MM.1S (cell line): ENCODE results near the gene MAGIX.
A peak's percentile ranks its signal among the peaks of the same experiment; 100 is the strongest.

Experiments used
- DNase-seq: peaks from one replicate; pipeline ENCODE4 v3.0.0-alpha.2; 2015
- H2AFZ ChIP-seq: fragments of 300-600 bp; sonication (generic); 2 replicates; pipeline ENCODE4 v1.6.0; 2016; ENCODE audit warnings: antibody characterized with exemption, low read length
- H3F3A ChIP-seq: fragments of 300-600 bp; sonication (generic); 2 replicates; pipeline ENCODE4 v1.6.1; 2016; ENCODE audit warnings: mild to moderate bottlenecking, antibody characterized with exemption, low read length, moderate library complexity, mixed read lengths; ENCODE audit not compliant: insufficient read depth
- H3K27ac ChIP-seq: fragments of 300-600 bp; sonication (generic); 2 replicates; pipeline ENCODE4 v1.5.1; 2016; ENCODE audit warnings: mild to moderate bottlenecking, low read length
- H3K27me3 ChIP-seq: fragments of 300-600 bp; sonication (generic); replicated peaks from 2 replicates; pipeline ENCODE4 v1.6.0; 2016; ENCODE audit warnings: low read length; ENCODE audit not compliant: insufficient read depth
- H3K36me3 ChIP-seq: fragments of 300-600 bp; sonication (generic); replicated peaks from 2 replicates; pipeline ENCODE4 v1.6.1; 2016; ENCODE audit warnings: mild to moderate bottlenecking, low read length, mixed read lengths; ENCODE audit not compliant: insufficient read depth
- H3K4me1 ChIP-seq: fragments of 300-600 bp; sonication (generic); 2 replicates; pipeline ENCODE4 v1.6.1; 2016; ENCODE audit warnings: low read length, mixed read lengths
- H3K4me2 ChIP-seq: fragments of 300-600 bp; sonication (generic); 2 replicates; pipeline ENCODE4 v1.6.0; 2016; ENCODE audit warnings: low read depth, low read length
- H3K4me3 ChIP-seq: fragments of 300-600 bp; sonication (generic); 2 replicates; pipeline ENCODE4 v1.5.1; 2016; ENCODE audit warnings: low read length, mixed read lengths
- H3K79me2 ChIP-seq: fragments of 300-600 bp; sonication (generic); 2 replicates; pipeline ENCODE4 v1.6.1; 2016; ENCODE audit warnings: mixed run types, low read length, mixed read lengths
- H3K9ac ChIP-seq: fragments of 300-600 bp; sonication (generic); 2 replicates; pipeline ENCODE4 v1.6.1; 2016; ENCODE audit warnings: low read length, mixed read lengths
- H3K9me2 ChIP-seq: fragments of 300-600 bp; sonication (generic); replicated peaks from 2 replicates; pipeline ENCODE4 v1.6.1; 2016; ENCODE audit warnings: mild to moderate bottlenecking, low read length, mixed read lengths; ENCODE audit not compliant: insufficient read depth
- H3K9me3 ChIP-seq: fragments of 300-600 bp; sonication (generic); replicated peaks from 2 replicates; pipeline ENCODE4 v1.6.1; 2016; ENCODE audit warnings: mild to moderate bottlenecking, low read length, mixed read lengths; ENCODE audit not compliant: insufficient read depth
- H4K20me1 ChIP-seq: fragments of 300-600 bp; sonication (generic); 2 replicates; pipeline ENCODE4 v1.6.1; 2016; ENCODE audit warnings: mild to moderate bottlenecking, low read length, moderate library complexity, mixed read lengths; ENCODE audit not compliant: insufficient read depth
- CTCF ChIP-seq: fragments of 300-600 bp; sonication (generic); IDR thresholded peaks from 2 replicates; pipeline ENCODE4 v1.5.1; 2016; ENCODE audit warnings: antibody characterized with exemption, low read length, mixed read lengths
- EZH2 ChIP-seq: fragments of 300-600 bp; sonication (generic); optimal IDR thresholded peaks from 2 replicates; pipeline ENCODE3; 2017; ENCODE audit warnings: low read depth, mild to moderate bottlenecking, antibody characterized with exemption, low read length, mixed read lengths
- EZH2phosphoT487 ChIP-seq: fragments of 300-600 bp; sonication (generic); IDR thresholded peaks from 2 replicates; pipeline ENCODE4 v1.6.1; 2018; ENCODE audit warnings: antibody characterized with exemption, low read length

The MAGIX gene

GRCh38 chrX:49199906-49200771 is 37.6 kb downstream of the MAGIX start, which contains the start of gene SYP:
TSS of gene SYP (minus strand) at chrX:49200193. CDS start at chrX:49200186, 7 bp downstream.
- DNase-seq, result peak; percentile 84

GRCh38 chrX:49202022-49202421 is 39.5 kb downstream of the MAGIX start:
- Histone ChIP-seq H2AFZ (no peak overlapping the region), H3K4me1 (no peaks in the 10 kb centered on the region), H3K36me3 (no peaks in the 10 kb centered on the region), H3K9me2 (no peaks in the 10 kb centered on the region), H4K20me1 (no peaks in the 10 kb centered on the region), H3K4me3 (no peak overlapping the region), H3K9ac (no peak overlapping the region), H3K9me3 (no peaks in the 10 kb centered on the region), H3F3A (no peaks in the 10 kb centered on the region), H3K79me2 (no peaks in the 10 kb centered on the region), H3K4me2 (no peak overlapping the region), H3K27ac (no peak overlapping the region), H3K27me3 (0 out of 2 replicates have a peak, but pooled peaks cover 10% of the 10 kb centered on the region)
- TF ChIP-seq EZH2, result no peak
- no peak for TF ChIP-seq CTCF
- no peak for TF ChIP-seq EZH2phosphoT487
- DNase-seq, result no peak

More at GRCh38 chrX:49199906-49200771, 37.6 kb downstream of the MAGIX start, which contains the start of gene SYP:
- H3K4me1 ChIP-seq, result no peaks in the 10 kb centered on the region
- H3K4me2 ChIP-seq, result peak within 1 kb of the TSS; percentile 54
- H3F3A ChIP-seq, result no peaks in the 10 kb centered on the region
- H3K9ac ChIP-seq, result peak within 1 kb of the TSS; percentile 25; the same call in 1 of the 2 replicates
- H4K20me1 ChIP-seq, result no peaks in the 10 kb centered on the region
- no peak within 1 kb of the TSS for H3K27ac ChIP-seq
- H3K9me3 ChIP-seq, result no peaks in the 10 kb centered on the region
- no peaks in the 10 kb centered on the region for H3K79me2 ChIP-seq
- no peaks in the 10 kb centered on the region for H3K9me2 ChIP-seq
- peak within 1 kb of the TSS; percentile 74 for H2AFZ ChIP-seq
- 0 out of 2 replicates have a peak, but pooled peaks cover 10% of the 10 kb centered on the region for H3K27me3 ChIP-seq
- no peaks in the 10 kb centered on the region for H3K36me3 ChIP-seq
- TF ChIP-seq EZH2phosphoT487 (no peak), CTCF (no peak), EZH2 (no peak)
- H3K4me3 ChIP-seq, result peak within 1 kb of the TSS; percentile 47

- no peak overlapping the region for H3K9ac ChIP-seq
- H3K27me3 ChIP-seq, result no peaks in the 10 kb centered on the region
- H3K9me3 ChIP-seq, result no peaks in the 10 kb centered on the region
- no peak for DNase-seq
- no peaks in the 10 kb centered on the region for H3K4me1 ChIP-seq
- H3K4me2 ChIP-seq, result no peak overlapping the region
- no peak overlapping the region for H2AFZ ChIP-seq
- no peaks in the 10 kb centered on the region for H4K20me1 ChIP-seq
- H3F3A ChIP-seq, result no peaks in the 10 kb centered on the region
- no peak for TF ChIP-seq EZH2phosphoT487
- no peak for TF ChIP-seq EZH2
- TF ChIP-seq CTCF, result no peak
- no peaks in the 10 kb centered on the region for H3K36me3 ChIP-seq
- no peak overlapping the region for H3K27ac ChIP-seq
- H3K4me3 ChIP-seq, result no peak overlapping the region
- no peaks in the 10 kb centered on the region for H3K79me2 ChIP-seq
- H3K9me2 ChIP-seq, result no peaks in the 10 kb centered on the region
Observed at GRCh38 chrX:49203536-49203935, 41.0 kb downstream of the MAGIX start.
